Chondrocyte (in vitro differentiated cells): Measurements from ENCODE around the gene DCLRE1B. TPM values are rescaled to one million over a fixed set of nuclear protein-coding genes. Genes with fewer than 3 reads are reported as not detected.

Experiments
- DNase-seq: peaks from one replicate; pipeline ENCODE4 v3.0.0; 2021; ENCODE audit warnings: mixed read lengths, low spot score
- H3K27ac Mint-ChIP-seq: one replicate; pipeline ENCODE4 v1.8.0; 2021; ENCODE audit warnings: mild to moderate bottlenecking, moderate library complexity, mixed read lengths; ENCODE audit not compliant: unreplicated experiment
- H3K27me3 Mint-ChIP-seq: 2 replicates; pipeline ENCODE4 v1.8.0; 2021; ENCODE audit warnings: low read depth, mixed read lengths
- H3K36me3 Mint-ChIP-seq: 2 replicates; pipeline ENCODE4 v1.8.0; 2021; ENCODE audit warnings: low read depth, mixed read lengths
- H3K4me1 Mint-ChIP-seq: 2 replicates; pipeline ENCODE4 v1.8.0; 2021; ENCODE audit warnings: low read depth, mild to moderate bottlenecking, mixed read lengths
- H3K4me3 Mint-ChIP-seq: one replicate; pipeline ENCODE4 v1.8.0; 2021; ENCODE audit warnings: mild to moderate bottlenecking, moderate library complexity, mixed read lengths; ENCODE audit not compliant: unreplicated experiment
- H3K9me3 Mint-ChIP-seq: 2 replicates; pipeline ENCODE4 v1.8.0; 2021; ENCODE audit warnings: low read depth, mixed read lengths
- total RNA-seq: library from RNA; stranded (reverse); gene quantifications from 3 replicates; pipeline ENCODE4 v1.2.1, GENCODE V29; 2021
- TF ChIP-seq, protein P1 (sequence below): fragments of 200-600 bp; sonication (generic); IDR thresholded peaks from 2 replicates; pipeline ENCODE4 v1.5.0; 2021; ENCODE audit warnings: antibody characterized with exemption, mild to moderate bottlenecking, moderate library complexity

Gene DCLRE1B
- total RNA-seq, 1 donor from 2014 or later = 8.3 TPM

DNA sequence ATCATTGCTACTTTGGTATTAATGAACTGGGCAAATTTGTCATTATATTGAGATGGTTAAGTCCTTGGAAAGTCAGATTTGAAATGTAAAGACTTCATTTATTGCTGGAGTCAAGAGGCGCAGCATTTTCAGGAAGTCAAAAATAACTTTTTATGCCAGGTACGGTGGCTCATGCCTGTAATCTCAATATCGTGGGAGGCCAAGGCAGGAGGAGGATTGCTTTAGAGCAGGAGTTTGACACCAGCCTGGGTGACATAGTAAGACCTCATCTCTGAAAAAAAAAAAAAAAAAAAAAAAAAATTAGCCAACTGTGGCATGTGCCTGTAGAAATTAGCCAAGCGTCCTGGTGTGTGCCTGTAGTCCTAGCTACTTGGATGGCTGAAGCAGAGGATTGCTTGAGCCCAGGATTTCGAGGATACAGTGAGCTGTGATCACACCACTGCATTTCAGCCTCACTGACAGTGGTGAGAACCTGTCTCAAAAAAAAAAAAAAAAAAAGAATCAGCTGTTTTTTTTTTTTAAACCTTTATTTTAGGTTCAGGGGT lies 29.5 kb downstream of the DCLRE1B start:
- Mint-ChIP-seq H3K4me1 (peaks cover 59% of the 10 kb centered on the region), H3K4me3 (no peak overlapping the region), H3K27me3 (no peaks in the 10 kb centered on the region), H3K36me3 (no peaks in the 10 kb centered on the region), H3K27ac (no peak overlapping the region), H3K9me3 (no peaks in the 10 kb centered on the region)
- no peak for DNase-seq
- TF ChIP-seq, protein P1, sequence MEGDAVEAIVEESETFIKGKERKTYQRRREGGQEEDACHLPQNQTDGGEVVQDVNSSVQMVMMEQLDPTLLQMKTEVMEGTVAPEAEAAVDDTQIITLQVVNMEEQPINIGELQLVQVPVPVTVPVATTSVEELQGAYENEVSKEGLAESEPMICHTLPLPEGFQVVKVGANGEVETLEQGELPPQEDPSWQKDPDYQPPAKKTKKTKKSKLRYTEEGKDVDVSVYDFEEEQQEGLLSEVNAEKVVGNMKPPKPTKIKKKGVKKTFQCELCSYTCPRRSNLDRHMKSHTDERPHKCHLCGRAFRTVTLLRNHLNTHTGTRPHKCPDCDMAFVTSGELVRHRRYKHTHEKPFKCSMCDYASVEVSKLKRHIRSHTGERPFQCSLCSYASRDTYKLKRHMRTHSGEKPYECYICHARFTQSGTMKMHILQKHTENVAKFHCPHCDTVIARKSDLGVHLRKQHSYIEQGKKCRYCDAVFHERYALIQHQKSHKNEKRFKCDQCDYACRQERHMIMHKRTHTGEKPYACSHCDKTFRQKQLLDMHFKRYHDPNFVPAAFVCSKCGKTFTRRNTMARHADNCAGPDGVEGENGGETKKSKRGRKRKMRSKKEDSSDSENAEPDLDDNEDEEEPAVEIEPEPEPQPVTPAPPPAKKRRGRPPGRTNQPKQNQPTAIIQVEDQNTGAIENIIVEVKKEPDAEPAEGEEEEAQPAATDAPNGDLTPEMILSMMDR = no peak

DNA sequence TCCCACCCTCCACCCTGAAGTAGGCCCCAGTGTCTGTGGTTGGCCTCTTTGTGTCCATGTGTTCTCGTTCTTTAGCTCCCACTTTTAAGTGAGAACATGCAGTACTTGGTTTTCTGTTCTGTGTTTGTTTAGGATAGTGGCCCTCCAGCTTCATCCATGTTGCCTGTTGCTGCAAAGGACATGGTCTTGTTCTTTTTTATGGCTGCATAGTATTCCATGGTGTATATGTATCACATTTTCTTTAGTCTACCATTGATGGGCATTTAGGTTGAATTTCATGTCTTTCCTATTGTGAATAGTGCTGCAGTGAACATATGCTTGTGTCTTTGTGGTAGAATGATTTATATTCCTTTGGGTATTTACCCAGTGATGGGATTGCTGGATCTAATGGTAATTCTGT lies 30.1 kb downstream of the DCLRE1B start:
- Mint-ChIP-seq H3K27me3 (no peaks in the 10 kb centered on the region), H3K4me1 (peaks cover 60% of the 10 kb centered on the region), H3K9me3 (no peaks in the 10 kb centered on the region), H3K36me3 (no peaks in the 10 kb centered on the region), H3K27ac (no peak overlapping the region), H3K4me3 (no peak overlapping the region)
- no peak for DNase-seq
- TF ChIP-seq, protein P1 = no peak

DNA sequence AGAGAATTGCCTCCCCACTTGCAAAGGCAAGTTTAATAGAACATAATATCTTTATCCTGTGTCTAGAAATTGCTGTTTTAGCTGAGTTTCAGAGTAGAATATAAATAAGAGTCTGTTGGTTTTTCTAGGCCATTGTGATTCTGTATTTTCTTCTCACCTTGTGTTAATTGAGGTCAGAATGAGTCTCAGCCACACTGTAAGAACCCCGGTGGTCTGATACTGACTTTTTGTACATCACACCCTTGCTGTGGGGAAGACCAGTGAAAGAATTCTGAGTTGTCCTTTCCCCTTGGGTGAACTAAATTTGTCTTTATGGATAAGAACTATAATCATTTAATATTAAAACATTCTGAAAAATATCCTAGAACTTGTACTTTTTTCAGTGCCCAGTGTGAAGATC lies 30.8 kb downstream of the DCLRE1B start:
- TF ChIP-seq, protein P1 = no peak
- no peak overlapping the region for H3K4me3 Mint-ChIP-seq
- H3K4me1 Mint-ChIP-seq = peaks cover 57% of the 10 kb centered on the region
- H3K9me3 Mint-ChIP-seq = no peaks in the 10 kb centered on the region
- H3K36me3 Mint-ChIP-seq = peaks cover 5% of the 10 kb centered on the region
- H3K27ac Mint-ChIP-seq = no peak overlapping the region
- no peak for DNase-seq
- H3K27me3 Mint-ChIP-seq = no peaks in the 10 kb centered on the region

DNA sequence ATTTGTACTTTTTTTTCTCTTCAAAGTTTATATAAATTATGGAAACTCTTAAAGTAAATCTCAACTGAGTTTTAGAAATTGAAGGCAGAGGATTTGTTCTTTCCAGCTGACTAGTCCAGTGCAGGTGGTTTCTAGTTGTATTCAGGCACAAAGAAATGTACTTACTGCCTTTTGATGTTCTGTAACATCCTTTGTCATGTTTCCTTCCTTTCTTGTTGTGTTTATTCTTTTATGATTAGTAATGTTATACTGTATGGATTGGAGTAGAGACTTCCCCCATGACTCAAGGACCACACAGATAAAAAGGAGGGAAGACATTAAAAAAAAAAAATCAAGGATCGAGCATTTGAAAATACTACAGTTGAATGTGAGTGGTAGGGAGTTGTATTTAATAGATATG lies 32.0 kb downstream of the DCLRE1B start:
- H3K27ac Mint-ChIP-seq = no peak overlapping the region
- DNase-seq = no peak
- TF ChIP-seq, protein P1 = no peak

DNA sequence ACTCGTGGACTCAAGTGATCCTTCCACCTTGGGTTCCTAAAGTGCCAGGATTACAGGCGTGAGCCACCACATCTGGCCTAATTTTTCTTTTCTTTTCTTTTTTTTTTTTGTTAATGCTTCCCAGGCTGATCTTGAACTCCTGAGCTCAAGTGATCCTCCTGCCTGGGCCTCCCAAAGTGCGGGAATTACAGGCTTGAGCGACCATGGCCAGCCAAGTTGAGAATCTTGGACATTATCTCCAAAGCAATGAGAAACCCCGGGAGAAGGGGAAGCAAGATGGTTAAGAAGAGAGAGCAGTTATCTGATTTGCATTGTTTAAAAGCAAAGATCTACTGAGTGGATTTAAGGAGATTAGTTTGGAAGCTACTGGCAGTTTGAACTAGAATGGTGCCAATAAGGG lies 33.1 kb downstream of the DCLRE1B start:
- no peak overlapping the region for H3K4me3 Mint-ChIP-seq
- TF ChIP-seq, protein P1 = no peak
- peaks cover 37% of the 10 kb centered on the region for H3K4me1 Mint-ChIP-seq
- DNase-seq = no peak
- H3K27me3 Mint-ChIP-seq = no peaks in the 10 kb centered on the region
- no peak overlapping the region for H3K27ac Mint-ChIP-seq
- no peaks in the 10 kb centered on the region for H3K9me3 Mint-ChIP-seq
- H3K36me3 Mint-ChIP-seq = peaks cover 8% of the 10 kb centered on the region

More for the DNA sequence above, 32.0 kb downstream of the DCLRE1B start:
- Mint-ChIP-seq H3K27me3 (no peaks in the 10 kb centered on the region), H3K9me3 (no peaks in the 10 kb centered on the region), H3K4me1 (peaks cover 45% of the 10 kb centered on the region), H3K36me3 (peaks cover 6% of the 10 kb centered on the region), H3K4me3 (no peak overlapping the region)
